Loucy (cell line): ENCODE data around the gene SRRM4.
A peak's percentile ranks its signal among the peaks of the same experiment; 100 is the strongest.

Source experiments
- H2AFZ ChIP-seq: fragments of 200-600 bp; sonication (generic); 2 replicates; pipeline ENCODE4 v1.6.0; 2016; ENCODE audit warnings: antibody characterized with exemption, mild to moderate bottlenecking, low read length, moderate library complexity
- H3F3A ChIP-seq: fragments of 200-600 bp; 2 replicates; pipeline ENCODE4 v1.6.0; 2016; ENCODE audit warnings: antibody characterized with exemption, low read depth, mild to moderate bottlenecking
- H3K27me3 ChIP-seq: fragments of 200-600 bp; sonication (generic); 2 replicates; pipeline ENCODE4 v1.6.1; 2014; ENCODE audit warnings: low read length, mild to moderate bottlenecking; ENCODE audit not compliant: insufficient read depth, poor library complexity, severe bottlenecking
- H3K36me3 ChIP-seq: fragments of 200-600 bp; sonication (generic); 2 replicates; pipeline ENCODE4 v1.6.1; 2016; ENCODE audit warnings: low read length; ENCODE audit not compliant: insufficient read depth
- H3K4me1 ChIP-seq: fragments of 200-600 bp; sonication (generic); 2 replicates; pipeline ENCODE4 v1.5.1; 2014; ENCODE audit warnings: low read length, mild to moderate bottlenecking; ENCODE audit not compliant: insufficient read depth, poor library complexity, severe bottlenecking
- H3K4me2 ChIP-seq: fragments of 200-600 bp; sonication (generic); 2 replicates; pipeline ENCODE4 v1.6.0; 2014; ENCODE audit warnings: antibody characterized with exemption, low read length, low read depth, mild to moderate bottlenecking; ENCODE audit not compliant: poor library complexity, severe bottlenecking
- H3K4me3 ChIP-seq: fragments of 200-600 bp; sonication (generic); 2 replicates; pipeline ENCODE4 v1.5.1; 2014; ENCODE audit warnings: low read length, mild to moderate bottlenecking, mixed read lengths; ENCODE audit not compliant: poor library complexity, severe bottlenecking
- H3K79me2 ChIP-seq: fragments of 200-600 bp; sonication (generic); 2 replicates; pipeline ENCODE4 v1.6.1; 2014; ENCODE audit warnings: low read length; ENCODE audit not compliant: insufficient read depth
- H3K9ac ChIP-seq: fragments of 200-600 bp; sonication (generic); 2 replicates; pipeline ENCODE4 v1.6.0; 2014; ENCODE audit warnings: mild to moderate bottlenecking, low read depth, low read length, moderate library complexity; ENCODE audit not compliant: poor library complexity, severe bottlenecking
- H3K9me2 ChIP-seq: fragments of 200-600 bp; sonication (generic); replicated peaks from 2 replicates; pipeline ENCODE4 v1.6.1; 2016; ENCODE audit warnings: low read depth, low read length, mixed read lengths
- H3K9me3 ChIP-seq: fragments of 200-600 bp; sonication (generic); 2 replicates; pipeline ENCODE4 v1.6.1; 2014; ENCODE audit warnings: mild to moderate bottlenecking, antibody characterized with exemption, low read length, low read depth; ENCODE audit not compliant: insufficient read depth
- H4K20me1 ChIP-seq: fragments of 200-600 bp; sonication (generic); 2 replicates; pipeline ENCODE4 v1.6.0; 2014; ENCODE audit warnings: antibody characterized with exemption, low read length, mild to moderate bottlenecking; ENCODE audit not compliant: insufficient read depth, poor library complexity, severe bottlenecking
- EZH2phosphoT487 ChIP-seq: fragments of 200-600 bp; IDR thresholded peaks from 2 replicates; pipeline ENCODE4 v1.6.1; 2018; ENCODE audit warnings: antibody characterized with exemption, mild to moderate bottlenecking, moderate library complexity, borderline replicate concordance
- TF ChIP-seq, protein P1 (sequence below): fragments of 200-600 bp; sonication (generic); conservative IDR thresholded peaks from 2 replicates; pipeline ENCODE4 v1.5.1; 2014; ENCODE audit warnings: mild to moderate bottlenecking, antibody characterized with exemption, low read length

SRRM4 gene

DNA sequence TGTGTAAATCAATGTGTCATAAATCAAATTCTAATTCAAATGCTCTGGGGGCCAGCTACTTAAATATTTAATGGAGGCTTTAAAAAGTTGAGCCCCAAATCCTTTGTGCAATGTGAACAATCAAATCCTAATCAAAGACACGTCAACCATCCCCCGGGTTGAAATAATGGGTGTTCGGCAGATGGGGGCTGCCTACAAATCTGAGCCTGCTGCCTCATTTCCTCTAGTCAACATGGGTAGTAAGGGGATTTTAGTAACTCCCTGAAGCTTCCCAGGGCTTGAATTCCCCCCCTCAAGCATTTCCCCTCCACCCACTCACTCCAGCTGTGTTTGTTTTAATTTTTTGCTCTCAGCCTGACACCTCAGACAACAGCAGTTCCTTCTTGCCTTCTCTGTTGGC is 37.8 kb downstream of the SRRM4 start:
- H3K9ac ChIP-seq, result no peak overlapping the region
- no peaks in the 10 kb centered on the region for H3F3A ChIP-seq
- no peaks in the 10 kb centered on the region for H3K9me2 ChIP-seq
- H3K4me1 ChIP-seq, result no peaks in the 10 kb centered on the region
- no peaks in the 10 kb centered on the region for H3K27me3 ChIP-seq
- H2AFZ ChIP-seq, result no peak overlapping the region
- no peak overlapping the region for H3K4me2 ChIP-seq
- H3K36me3 ChIP-seq, result no peaks in the 10 kb centered on the region
- no peaks in the 10 kb centered on the region for H3K79me2 ChIP-seq
- TF ChIP-seq EZH2phosphoT487, result no peak
- TF ChIP-seq, protein P1, sequence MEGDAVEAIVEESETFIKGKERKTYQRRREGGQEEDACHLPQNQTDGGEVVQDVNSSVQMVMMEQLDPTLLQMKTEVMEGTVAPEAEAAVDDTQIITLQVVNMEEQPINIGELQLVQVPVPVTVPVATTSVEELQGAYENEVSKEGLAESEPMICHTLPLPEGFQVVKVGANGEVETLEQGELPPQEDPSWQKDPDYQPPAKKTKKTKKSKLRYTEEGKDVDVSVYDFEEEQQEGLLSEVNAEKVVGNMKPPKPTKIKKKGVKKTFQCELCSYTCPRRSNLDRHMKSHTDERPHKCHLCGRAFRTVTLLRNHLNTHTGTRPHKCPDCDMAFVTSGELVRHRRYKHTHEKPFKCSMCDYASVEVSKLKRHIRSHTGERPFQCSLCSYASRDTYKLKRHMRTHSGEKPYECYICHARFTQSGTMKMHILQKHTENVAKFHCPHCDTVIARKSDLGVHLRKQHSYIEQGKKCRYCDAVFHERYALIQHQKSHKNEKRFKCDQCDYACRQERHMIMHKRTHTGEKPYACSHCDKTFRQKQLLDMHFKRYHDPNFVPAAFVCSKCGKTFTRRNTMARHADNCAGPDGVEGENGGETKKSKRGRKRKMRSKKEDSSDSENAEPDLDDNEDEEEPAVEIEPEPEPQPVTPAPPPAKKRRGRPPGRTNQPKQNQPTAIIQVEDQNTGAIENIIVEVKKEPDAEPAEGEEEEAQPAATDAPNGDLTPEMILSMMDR, result no peak
- H3K9me3 ChIP-seq, result no peaks in the 10 kb centered on the region; the same call in 1 of the 2 replicates
- no peaks in the 10 kb centered on the region for H4K20me1 ChIP-seq
- H3K4me3 ChIP-seq, result no peak overlapping the region

DNA sequence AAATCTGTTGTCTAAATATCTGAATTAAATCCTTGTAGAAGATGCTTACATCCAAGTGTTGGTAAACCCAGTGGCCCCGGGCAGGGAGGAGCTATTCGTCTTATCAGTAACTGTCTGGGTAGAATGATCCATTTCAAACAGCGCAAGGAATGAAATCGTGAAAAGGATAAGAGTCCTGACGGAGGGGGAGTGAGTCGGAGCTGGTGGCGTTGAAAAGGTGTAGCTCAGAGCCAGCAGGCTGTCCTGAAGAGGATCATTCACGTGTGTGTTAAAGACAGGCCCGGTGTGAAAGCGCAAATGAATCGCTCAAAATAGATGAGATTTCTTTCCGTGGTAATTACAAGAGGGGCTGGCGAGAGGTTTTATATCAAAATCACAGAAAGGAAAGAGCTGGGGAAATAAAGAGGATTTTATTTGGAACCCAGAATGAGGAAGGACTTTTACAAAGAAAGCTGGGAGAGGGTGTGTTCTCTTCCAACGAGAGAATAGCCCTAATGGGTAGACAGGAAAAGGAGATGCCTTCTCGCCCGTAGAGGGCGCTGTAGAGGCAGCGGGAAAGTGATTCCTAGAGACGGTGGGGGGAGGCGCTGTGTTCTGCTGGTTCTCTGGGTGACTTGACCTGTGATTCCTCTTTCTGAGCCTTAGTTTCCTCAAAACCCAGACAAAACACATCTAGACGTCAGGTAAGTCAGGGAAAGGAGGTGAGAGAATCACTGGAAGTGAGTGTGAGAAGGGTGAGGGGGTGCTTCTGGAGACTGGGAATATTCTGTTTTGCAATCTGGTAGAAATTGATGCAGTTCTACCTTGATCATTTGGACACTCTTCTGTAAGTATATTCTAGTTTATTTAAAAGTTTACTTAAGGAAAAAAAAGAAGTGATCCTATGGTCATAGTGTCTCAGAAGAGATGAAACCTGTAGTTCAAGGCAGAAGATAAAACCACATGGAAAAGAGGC is 39.3 kb downstream of the SRRM4 start:
- Histone ChIP-seq H3K4me3 (no peak overlapping the region), H2AFZ (no peak overlapping the region), H3K4me1 (no peaks in the 10 kb centered on the region), H3K9me3 (no peaks in the 10 kb centered on the region), H3K36me3 (no peaks in the 10 kb centered on the region), H3K4me2 (no peak overlapping the region), H3K79me2 (no peaks in the 10 kb centered on the region), H3F3A (no peaks in the 10 kb centered on the region), H3K9me2 (no peaks in the 10 kb centered on the region), H4K20me1 (no peaks in the 10 kb centered on the region), H3K9ac (no peak overlapping the region), H3K27me3 (no peaks in the 10 kb centered on the region)
- TF ChIP-seq, protein P1, result peak; percentile 64
- no peak for TF ChIP-seq EZH2phosphoT487

DNA sequence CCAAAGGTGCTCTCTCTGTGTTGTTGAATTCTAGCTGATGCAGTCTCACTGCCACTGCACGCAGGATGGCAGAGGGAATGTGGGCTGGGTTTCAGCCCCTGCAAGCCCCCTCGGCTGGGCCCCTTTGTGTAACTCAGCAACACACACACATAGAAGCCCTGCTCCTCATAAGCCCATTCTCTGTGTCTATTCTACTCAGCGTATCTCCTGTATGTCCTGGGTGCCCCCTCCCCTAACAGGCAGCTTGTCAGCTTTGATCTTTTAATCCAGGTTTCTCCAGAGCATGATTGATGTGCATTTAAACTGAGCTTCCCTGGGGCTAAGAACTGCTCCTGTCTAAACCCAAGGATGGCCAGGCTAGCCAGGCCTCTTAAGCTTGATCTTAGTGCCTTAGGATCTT is 43.0 kb downstream of the SRRM4 start:
- Histone ChIP-seq H3K4me1 (no peaks in the 10 kb centered on the region), H3K9ac (no peak overlapping the region), H3K9me3 (no peaks in the 10 kb centered on the region), H3K36me3 (no peaks in the 10 kb centered on the region), H3K4me2 (no peak overlapping the region), H4K20me1 (no peaks in the 10 kb centered on the region), H3F3A (no peaks in the 10 kb centered on the region), H2AFZ (no peak overlapping the region), H3K4me3 (no peak overlapping the region), H3K9me2 (no peaks in the 10 kb centered on the region), H3K27me3 (no peaks in the 10 kb centered on the region), H3K79me2 (no peaks in the 10 kb centered on the region)
- TF ChIP-seq, protein P1, result no peak
- TF ChIP-seq EZH2phosphoT487, result no peak
